DMS153 (cell line): Measurements from ENCODE around the gene GPRIN3.

Experiments
- DNase-seq: peaks from one replicate; lab custom pipeline; 2025; lab: John Stamatoyannopoulos, UW

Gene GPRIN3

DNA sequence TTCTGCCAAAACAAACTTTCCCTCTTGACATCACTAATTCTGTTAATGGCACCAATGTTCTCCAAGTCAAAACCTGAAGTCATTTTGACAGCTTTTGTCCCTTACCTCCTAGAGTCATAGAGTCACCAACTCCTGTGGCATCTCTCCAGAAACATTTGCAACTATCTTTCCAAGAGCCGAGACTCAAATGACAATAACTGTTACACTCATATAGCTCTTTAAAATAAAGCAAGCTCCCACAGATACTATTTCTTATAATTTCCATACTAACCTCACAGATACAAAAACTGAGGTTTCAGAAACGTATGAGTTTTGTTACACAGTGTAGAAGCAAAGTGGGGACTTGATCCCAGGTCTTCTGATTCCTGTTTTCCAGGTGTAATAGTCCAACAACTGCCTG, 18.3 kb downstream of the GPRIN3 start:
- DNase-seq = no peak

DNA sequence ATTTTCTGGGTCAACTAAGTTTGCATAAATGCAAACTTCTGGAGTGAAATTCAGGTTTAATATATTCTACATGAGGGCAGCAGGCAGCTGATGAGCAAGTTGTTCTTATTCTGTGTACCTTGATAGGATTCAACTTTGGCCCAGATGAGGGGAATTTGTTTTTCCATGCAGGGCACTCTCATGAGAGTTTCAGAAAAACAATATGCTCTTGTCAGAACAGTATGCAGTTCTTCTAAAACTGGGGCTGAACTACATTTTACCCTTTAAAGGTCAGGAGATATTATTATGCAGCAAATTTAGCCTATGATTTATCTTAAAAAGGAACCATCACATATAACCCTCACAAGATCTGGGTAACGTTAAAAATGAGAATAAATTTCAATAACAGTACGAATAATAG, 19.2 kb downstream of the GPRIN3 start:
- DNase-seq = no peak

DNA sequence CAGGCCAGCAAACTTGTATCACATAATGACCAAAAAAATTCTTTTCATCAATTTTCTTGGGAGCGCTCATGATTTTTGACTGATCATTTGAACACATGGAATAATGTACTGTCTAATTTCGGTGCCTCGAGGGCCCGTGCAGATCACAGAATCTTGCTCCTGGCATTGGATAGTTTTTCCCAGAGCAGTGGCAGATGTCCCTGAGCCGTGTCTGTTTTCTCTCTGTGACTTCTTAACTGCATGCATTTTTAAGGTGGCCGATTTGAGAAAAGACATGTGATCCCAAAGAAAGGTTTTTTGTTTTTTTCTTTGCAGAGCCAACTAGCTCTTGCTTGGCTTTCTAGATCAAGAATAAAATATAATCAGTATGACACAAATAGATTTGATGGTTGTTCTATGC, 19.7 kb downstream of the GPRIN3 start:
- DNase-seq = no peak

DNA sequence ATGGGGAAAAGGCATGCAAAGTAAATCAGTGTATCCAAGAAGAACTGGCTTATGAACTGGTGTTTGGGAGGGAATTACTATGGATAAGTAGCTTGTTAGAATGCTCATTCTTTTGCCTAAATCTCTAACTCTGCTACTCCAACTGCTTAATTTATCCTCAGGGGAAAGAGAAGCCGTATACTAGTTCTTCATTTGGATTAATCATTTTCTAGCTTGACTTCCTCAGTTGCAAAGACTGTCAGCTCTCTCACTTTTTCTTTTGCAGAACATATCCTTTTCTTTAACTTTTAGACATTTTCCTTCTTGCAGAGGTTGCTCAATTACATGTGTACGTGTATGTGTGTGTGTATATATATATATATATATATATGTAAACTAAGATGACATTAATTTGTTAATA, 21.9 kb downstream of the GPRIN3 start:
- DNase-seq = no peak

DNA sequence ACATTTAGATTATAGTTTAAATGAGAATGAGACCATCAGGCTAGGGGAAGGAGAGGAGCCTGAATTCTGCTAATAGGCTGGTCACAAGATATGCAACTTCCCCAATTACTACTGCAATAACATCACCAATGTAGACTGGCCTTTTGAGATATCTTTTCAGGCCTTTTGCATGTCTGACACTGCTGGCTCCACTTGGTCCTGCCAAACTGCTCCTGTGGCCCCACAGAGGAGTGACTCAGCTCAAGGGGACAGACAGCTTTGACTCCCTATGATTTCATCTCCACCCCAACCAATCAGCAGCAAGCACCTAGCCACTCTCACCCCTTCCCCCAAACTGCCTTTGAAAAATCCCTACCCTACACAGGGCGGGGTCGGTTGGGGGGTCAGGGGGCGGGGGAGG, 22.8 kb downstream of the GPRIN3 start:
- DNase-seq = no peak

DNA sequence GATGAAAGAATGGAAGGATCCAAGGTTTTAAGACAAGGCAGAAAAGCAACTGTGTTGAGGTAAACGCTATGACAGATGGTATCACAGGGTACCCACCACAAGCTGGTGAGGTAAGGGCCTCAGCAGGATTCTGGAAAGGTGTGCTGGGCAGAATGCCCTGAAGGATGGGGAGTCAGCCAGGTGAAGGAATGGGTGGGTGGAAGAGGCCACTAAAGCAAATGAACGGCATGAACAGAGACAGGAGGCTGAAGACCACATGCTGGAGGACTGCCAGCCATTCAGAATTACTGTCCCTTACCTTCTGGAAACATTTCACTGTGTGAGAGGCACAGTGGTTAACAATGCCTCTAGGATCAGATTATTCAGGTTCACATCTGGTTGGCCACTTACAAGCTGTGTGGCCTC, 23.6 kb downstream of the GPRIN3 start:
- no peak for DNase-seq

DNA sequence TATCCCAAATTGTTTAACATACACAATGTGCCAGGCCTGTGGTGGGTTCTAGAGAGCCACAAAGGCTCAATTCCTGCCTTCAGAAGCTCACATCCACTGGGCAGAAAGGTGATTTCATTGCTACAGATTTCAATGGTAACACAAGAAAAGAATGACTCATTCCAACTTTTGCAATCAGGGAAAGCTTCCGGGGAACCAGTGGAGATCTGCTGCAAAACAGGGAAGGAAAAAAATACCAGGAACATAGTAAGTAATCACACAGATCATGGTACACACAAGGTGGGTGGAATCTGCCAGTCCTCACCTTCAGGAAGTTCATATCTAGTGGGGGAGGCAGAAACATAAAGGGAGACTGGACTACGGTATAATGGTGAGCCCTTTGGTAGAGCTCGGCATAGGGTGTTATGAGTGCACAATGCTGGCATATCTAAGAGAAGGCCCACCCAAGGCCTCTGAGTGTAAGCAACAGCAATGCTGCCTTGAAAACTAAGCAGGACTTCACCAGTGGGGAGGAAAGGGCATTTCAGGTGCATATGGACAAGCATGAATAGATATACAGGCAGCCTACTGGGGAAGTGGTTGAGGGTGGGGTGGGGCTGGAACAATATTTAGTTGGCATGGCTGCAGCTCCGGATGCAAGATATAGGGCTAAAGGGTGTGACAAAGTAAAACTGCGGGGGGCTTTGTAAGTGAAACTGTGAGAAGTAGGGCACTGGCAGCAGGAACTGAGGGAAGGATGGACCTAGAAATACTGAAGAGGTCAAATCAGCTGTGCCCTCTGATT, 24.2 kb downstream of the GPRIN3 start:
- no peak for DNase-seq

DNA sequence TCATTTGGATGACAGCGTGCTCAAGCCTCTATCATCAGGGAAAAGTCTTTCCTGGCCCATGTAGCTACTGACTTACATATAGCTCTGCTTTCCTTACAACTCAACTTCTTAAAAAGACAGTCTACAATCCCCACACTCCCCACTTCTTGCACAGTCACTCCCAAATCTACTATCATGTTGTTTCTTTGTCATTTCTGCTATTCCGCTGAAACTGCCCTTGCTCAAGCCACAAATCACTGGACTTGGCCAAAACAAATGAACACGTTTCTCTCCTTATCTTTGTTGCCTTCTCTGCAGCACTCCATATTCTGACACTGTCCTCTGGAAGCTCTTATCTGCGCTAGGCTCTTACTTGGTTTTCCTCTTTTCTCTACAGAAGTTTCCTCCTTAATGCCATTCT, 28.2 kb downstream of the GPRIN3 start:
- DNase-seq = no peak

DNA sequence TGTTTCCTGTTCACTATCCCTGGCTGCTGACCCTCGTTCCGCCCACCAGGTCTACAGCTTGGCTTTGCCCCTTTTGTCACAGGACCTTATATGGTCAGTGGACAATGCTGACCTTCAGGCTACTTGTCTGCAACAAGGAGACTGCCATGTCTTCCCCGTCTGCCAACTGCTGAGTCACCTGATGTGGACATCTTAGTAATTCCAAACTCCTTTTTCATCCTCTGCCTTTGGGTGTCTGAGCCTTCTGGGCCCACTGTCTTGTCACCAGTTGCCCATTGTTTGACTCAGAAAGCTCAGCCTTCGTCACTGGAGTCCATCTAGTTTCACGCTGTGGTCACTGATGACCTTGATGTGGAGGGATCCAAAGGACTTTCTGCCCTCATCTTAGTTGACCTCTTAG, 30.2 kb downstream of the GPRIN3 start:
- no peak for DNase-seq

DNA sequence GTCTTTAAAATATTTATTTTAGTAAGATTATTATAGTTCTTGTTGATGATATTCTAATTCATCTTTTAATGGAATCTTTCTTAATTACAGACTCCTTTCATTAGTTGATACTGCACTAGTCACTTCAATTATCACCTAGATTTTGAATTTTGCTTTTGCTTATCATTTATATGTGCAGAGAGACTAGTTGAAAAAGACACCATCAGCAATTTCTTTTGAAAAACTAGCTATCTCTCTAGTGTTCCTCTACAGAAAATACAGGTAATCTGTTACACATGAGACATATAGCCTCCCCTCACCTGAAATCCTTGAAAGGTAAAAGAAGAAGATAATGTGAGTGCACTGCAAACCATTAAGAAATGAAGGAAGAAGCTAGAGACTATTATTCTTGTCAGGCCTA, 31.3 kb downstream of the GPRIN3 start:
- no peak for DNase-seq

DNA sequence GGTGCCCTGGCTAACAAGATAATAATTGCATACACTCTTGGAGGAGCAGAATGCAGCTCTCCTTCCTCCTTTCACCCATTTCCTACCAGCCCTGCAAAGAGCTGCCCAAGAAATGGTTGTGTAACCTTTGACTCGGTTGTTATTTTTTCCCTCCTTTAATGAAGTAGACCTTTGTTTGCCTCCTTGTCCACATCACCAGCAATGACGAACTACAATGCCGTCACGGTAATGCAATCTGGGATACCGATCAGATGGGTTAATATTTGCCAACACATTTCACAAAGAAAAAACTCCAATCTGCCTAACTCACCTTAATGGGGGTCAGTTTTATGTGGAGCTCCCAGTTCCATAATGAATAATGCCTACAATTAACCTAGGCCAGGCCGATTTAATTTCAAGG, 32.0 kb downstream of the GPRIN3 start:
- no peak for DNase-seq

DNA sequence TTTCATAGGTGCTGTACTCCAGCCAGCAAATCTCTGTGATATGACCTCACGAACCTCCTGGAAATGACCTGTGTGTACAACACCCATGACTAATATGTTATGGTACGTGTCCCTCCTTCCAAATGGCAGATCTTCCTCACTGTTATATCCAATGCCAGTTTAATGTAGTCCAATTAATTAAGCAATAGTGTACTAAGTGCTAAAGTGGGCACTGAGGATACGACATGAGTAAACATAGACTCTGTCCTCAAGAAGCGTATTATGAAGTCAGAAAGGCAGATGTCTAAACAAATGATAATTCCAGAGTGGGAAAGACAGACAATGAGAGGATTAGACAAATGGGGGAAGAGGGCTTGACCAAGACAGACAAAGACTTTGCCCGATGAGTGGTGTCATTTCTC, 33.9 kb downstream of the GPRIN3 start:
- no peak for DNase-seq

DNA sequence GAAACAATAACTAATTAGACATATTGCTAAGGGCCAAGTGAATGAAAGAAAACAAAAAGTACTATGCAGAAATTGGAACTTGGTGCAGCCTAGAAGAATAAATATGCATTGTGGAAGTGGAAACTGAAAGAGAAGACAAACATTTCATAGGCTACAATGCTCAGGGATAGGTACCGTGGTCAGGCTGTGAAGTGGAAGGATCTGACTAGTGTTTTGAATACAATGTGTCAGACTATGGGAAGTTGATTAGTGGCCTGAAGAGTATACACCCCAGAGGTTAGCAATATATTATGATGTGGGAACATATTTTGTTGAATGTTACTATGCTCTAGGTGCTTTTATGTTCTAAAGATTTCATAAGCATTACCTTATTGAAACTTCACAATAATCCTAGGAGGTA, 36.8 kb downstream of the GPRIN3 start:
- DNase-seq = no peak

DNA sequence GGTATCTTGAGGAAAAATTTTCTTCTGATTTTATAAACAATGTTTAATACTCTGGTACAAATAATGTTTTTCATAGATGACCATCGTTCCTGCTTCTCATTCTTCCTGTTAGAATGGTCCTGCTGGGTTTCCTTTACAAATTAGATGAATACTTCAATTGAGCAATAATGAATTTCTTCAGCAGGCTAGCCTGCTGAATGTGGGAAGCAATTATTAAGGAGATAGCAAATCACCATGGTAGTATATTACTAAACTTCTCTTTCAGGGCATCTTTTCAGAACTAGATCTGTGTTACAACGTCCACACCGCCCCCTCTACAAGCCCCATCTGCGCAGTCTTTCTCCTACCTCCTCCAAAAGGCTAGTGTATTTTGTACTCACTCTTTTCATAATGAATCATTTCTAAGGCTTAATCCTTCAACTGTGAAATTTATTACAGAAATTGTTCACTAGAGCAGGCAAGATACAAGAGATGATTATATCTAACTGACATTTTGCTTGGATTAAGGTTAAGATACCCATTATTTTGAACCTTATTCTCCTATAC, 38.4 kb downstream of the GPRIN3 start:
- no peak for DNase-seq

DNA sequence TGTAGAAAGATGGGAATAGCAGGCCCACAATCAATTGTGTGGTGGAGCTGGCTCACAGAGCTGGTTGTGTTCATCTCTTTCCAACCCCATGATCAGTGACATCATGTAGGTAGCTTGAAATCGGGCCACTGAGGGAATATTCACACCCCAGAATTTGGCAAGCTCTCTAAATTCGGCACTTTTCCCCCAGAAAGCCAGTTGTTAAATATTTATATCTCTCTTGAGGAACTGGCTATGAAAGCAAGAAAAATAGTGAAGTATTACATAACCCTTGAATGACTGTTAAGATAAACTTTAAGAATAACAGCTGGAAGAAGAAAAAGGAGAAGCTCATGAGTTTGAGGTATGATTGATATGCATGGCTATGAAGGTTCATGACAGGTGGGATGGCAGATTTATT, 38.9 kb downstream of the GPRIN3 start:
- no peak for DNase-seq

DNA sequence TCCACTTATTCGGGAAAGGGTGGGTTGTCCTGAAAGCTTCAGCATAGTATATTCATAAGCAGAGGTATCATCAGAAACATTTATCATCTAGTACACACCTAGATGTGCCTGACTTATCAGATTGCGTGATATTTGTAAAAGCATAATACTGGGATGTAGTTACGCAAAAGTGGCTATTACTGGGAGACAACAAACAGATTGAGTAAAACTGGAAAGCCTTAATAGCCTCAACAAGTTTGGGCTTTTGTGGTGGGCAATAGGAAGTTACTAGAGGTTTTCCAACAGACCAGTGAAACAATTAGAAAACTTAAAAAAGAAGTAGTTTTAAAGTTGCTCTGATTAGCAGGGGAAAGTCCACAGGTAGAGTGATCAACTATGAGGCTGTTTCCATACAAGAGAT, 39.8 kb downstream of the GPRIN3 start:
- DNase-seq = no peak

DNA sequence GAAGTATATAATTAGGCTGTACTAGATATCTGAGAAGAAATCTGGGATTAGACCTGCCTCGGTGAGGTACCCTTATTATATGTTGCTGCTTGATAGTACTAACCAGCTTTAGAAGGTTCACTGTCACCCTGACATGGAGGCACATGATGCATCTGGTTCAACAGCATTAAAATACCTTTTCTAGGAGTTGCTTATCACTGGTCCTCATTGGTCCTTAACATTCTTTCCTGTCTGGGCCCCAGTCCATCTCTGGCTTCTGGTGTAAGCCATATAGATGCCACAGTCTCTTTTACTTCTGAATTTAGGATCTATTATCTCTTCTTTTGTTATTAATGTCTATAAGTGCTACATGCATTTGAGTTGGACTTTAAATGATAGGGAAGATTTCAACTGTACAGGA, 40.2 kb downstream of the GPRIN3 start:
- DNase-seq = no peak

DNA sequence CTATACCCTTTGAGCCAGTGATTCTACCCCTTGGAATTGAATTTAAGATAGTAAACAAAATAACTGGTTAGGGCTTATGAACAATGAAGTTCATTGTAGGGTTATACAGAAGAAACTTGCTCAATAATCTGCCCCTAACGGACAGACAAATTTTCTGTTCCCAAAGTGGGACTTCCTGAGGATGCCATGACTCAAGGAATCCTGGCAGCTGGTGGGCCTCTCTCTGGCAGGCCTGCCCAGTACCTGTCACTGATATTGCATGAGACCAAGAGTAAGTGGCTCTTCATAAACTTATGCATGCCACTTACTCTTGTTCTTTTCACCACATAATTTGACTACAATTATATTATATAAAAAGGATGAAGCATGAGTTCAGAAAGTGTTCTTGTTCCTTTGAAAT, 41.5 kb downstream of the GPRIN3 start:
- no peak for DNase-seq

DNA sequence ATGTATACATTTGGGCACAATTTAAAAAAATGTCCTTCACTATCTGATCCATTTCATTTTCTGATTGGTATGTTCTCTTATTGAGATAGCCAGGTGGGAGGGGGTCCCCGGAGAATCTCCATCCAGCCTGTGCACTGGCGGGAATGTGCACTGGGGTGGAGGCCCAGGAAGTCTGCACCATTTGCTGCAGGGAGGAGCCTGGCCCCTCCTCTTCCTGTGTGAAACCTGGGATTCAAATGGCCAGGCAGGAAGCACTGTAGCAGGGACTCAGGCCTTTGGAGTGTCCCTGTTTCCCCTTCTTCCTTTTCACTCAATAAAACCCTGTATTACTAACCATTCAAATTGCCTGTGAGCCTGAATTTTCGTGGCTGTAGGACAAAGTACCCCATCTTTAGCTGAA, 44.3 kb downstream of the GPRIN3 start:
- no peak for DNase-seq

DNA sequence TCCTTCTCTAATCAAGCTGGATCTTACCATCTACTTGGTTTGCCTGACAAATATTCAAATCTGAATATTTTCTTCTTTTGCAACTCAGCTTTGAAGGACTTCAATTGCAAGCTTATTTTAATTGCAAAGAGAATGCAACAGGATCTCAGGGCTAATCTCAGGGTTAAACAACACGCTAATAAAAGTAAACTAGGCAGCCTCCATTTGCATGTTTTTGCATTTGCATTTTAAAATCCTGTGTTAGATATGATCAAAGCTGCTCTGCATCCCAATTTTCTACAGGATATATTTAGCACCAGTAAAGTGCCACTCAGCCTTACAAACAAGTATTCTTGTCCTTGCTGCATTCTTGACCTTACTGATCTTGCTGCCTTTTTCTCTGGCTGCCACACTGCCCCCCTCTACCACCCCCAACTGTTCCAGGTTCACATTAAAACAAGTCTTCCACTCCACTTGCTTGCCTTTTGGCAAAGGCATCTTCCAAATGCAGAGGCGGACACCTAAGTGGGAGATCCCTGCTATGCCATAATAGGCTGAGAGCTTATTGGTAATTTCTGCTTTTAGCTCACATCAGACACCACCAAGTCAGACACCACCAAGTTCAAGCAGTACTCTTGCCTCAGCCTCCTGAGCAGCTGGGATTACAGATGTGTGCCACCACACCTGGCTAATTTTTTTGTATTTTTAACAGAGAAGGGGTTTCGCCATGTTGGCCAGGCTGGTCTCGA, 48.1 kb downstream of the GPRIN3 start:
- DNase-seq = no peak

DNA sequence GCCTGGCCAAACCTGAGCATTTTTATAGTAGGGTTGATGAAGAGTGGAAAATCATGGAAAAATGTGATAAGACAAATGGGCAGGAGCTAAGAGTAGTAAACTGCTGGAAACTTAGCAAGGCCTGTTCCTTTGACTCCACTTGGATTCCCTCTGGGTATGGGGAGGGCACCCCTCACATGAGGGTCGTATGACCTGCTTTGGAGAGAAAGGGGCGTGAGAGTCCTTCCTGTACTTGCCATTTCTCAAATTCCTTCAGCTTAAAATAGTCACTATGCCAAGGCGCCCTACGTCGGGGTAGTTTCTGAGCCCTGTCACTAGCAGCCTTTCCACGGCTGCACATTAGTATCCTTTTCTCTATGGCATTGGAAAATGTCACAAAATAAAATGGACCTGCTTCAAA, 49.1 kb downstream of the GPRIN3 start:
- no peak for DNase-seq

DNA sequence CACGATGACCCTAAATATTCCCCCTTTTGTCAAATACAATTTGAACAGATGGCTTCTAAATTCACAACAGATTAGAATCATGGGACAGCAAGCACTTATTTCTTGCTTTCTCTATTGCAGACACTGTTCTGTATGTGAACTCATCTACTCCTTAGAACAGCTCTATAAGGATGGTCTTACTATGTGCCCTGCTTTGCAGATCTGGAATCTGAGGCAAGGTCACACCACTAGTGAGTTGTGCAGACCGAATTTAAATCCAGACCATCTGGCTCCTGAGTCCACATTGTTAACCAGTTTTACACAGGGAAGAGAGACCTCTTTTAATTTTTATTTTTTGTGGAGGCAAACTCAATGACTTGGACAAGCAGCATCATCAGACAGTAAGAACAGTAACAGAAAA, 50.2 kb downstream of the GPRIN3 start:
- no peak for DNase-seq

DNA sequence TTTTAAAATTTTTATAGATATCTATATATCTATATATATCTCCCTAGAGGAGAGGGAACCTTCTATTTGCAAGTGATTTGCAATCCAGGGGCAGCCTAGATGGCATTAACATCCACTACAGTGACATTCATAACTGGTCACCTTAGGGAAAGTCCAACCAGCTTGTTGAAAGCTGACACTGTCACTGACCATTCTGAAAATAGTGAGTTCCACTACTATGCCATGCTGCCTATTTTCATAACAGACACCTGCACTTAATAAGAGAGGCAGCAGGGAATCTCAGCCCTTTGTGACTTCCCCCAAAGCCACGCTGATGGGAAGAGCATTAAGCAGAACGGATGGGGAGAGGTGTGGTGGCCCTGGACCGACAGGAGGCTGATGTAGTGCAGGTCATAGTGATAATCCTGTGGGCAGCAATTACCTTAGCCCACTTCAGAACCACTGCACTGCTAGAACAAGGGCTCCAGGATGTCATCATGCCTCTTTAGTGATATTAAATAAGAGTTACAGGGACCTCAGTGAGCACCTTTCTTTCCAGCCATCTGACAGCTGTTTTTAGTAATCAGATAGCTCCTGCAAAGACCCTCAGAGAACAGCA, 51.3 kb downstream of the GPRIN3 start:
- no peak for DNase-seq
